Activated naive CD8-positive, alpha-beta T cell treated with anti-CD3 and anti-CD28 coated beads, Interleukin-2, amount 10 ng/mL, durations not matched to agents 7 days and 5 days (primary cell): ENCODE measurements around the gene FMN1. TPM values are rescaled to one million over a fixed set of nuclear protein-coding genes. Genes with fewer than 3 reads are reported as not detected.

Source experiments
- ATAC-seq: fragments of 150-1000 bp; cut with Tn5 transposase; one replicate; pipeline ENCODE4 v1.10.0; 2021; ENCODE audit warnings: low read depth, moderate library complexity
- POLR2A ChIA-PET: fragments of 350-600 bp; sonication (Branson Sonifier 250); formaldehyde crosslinking; loops from one replicate; lab custom pipeline; 2021; ENCODE audit warnings: antibody characterized with exemption; lab: Charles Lee
- DNase-seq: peaks from one replicate; pipeline ENCODE4 v3.0.0; 2021
- H3K27ac Mint-ChIP-seq: one replicate; pipeline ENCODE4 v1.8.0; 2022; ENCODE audit warnings: mild to moderate bottlenecking, mixed read lengths
- H3K27me3 Mint-ChIP-seq: one replicate; pipeline ENCODE4 v1.8.0; 2022; ENCODE audit warnings: mild to moderate bottlenecking, moderate library complexity, mixed read lengths
- H3K36me3 Mint-ChIP-seq: one replicate; pipeline ENCODE4 v1.8.0; 2021; ENCODE audit warnings: mild to moderate bottlenecking, mixed read lengths
- H3K4me1 Mint-ChIP-seq: one replicate; pipeline ENCODE4 v1.8.0; 2021; ENCODE audit warnings: mixed read lengths
- H3K4me3 Mint-ChIP-seq: one replicate; pipeline ENCODE4 v1.8.0; 2022; ENCODE audit warnings: mild to moderate bottlenecking, moderate library complexity, mixed read lengths
- H3K9me3 Mint-ChIP-seq: one replicate; pipeline ENCODE4 v1.8.0; 2021; ENCODE audit warnings: mixed read lengths
- total RNA-seq, 2 experiments: library from RNA; stranded (reverse); gene quantifications; one replicate each; pipeline ENCODE4 v1.2.3, GENCODE V29; 2021

The FMN1 gene
- total RNA-seq, 2 experiments from 2014 or later, result 0.08 to 0.45 TPM

GRCh38 chr15:33055962-33056361, 138.6 kb downstream of the FMN1 start:
- H3K36me3 Mint-ChIP-seq, result no peaks in the 10 kb centered on the region
- H3K4me1 Mint-ChIP-seq, result no peaks in the 10 kb centered on the region
- DNase-seq (no peak), ATAC-seq (no peak)
- no peak overlapping the region for H3K27ac Mint-ChIP-seq
- peaks cover 1% of the 10 kb centered on the region for H3K9me3 Mint-ChIP-seq
- peaks cover 3% of the 10 kb centered on the region for H3K27me3 Mint-ChIP-seq
- H3K4me3 Mint-ChIP-seq, result no peak overlapping the region
- POLR2A ChIA-PET, result no interaction called here

- peaks cover 8% of the 10 kb centered on the region for H3K9me3 Mint-ChIP-seq
- POLR2A ChIA-PET, result no interaction called here
- no peaks in the 10 kb centered on the region for H3K4me1 Mint-ChIP-seq
- H3K27me3 Mint-ChIP-seq, result no peaks in the 10 kb centered on the region
- ATAC-seq (no peak), DNase-seq (no peak)
- no peak overlapping the region for H3K27ac Mint-ChIP-seq
- no peaks in the 10 kb centered on the region for H3K36me3 Mint-ChIP-seq
- no peak overlapping the region for H3K4me3 Mint-ChIP-seq
Measured at GRCh38 chr15:33051528-33051927, 143.0 kb downstream of the FMN1 start.

- POLR2A ChIA-PET, result no interaction called here
- Mint-ChIP-seq H3K27ac (no peak overlapping the region), H3K27me3 (no peaks in the 10 kb centered on the region), H3K4me1 (no peaks in the 10 kb centered on the region), H3K9me3 (peaks cover 9% of the 10 kb centered on the region), H3K4me3 (no peak overlapping the region), H3K36me3 (no peaks in the 10 kb centered on the region)
- ATAC-seq (no peak), DNase-seq (no peak)
Measured at GRCh38 chr15:33048255-33048654, 146.3 kb downstream of the FMN1 start.

GRCh38 chr15:33047077-33047476, 147.4 kb downstream of the FMN1 start:
- no peaks in the 10 kb centered on the region for H3K4me1 Mint-ChIP-seq
- no peak overlapping the region for H3K4me3 Mint-ChIP-seq
- H3K27ac Mint-ChIP-seq, result no peak overlapping the region
- H3K36me3 Mint-ChIP-seq, result no peaks in the 10 kb centered on the region
- POLR2A ChIA-PET, result no interaction called here
- peaks cover 13% of the 10 kb centered on the region for H3K9me3 Mint-ChIP-seq
- H3K27me3 Mint-ChIP-seq, result no peaks in the 10 kb centered on the region
- DNase-seq (no peak), ATAC-seq (no peak)

- Mint-ChIP-seq H3K27me3 (no peaks in the 10 kb centered on the region), H3K4me3 (no peak overlapping the region), H3K36me3 (no peaks in the 10 kb centered on the region), H3K9me3 (peaks cover 11% of the 10 kb centered on the region), H3K4me1 (no peaks in the 10 kb centered on the region), H3K27ac (no peak overlapping the region)
- ATAC-seq, result no peak
- POLR2A ChIA-PET, result no interaction called here
- no peak for DNase-seq
Measured at GRCh38 chr15:33046329-33046728, 148.2 kb downstream of the FMN1 start.

- DNase-seq (no peak), ATAC-seq (no peak)
- Mint-ChIP-seq H3K27me3 (no peaks in the 10 kb centered on the region), H3K4me3 (no peak overlapping the region), H3K4me1 (no peaks in the 10 kb centered on the region), H3K27ac (no peak overlapping the region), H3K36me3 (no peaks in the 10 kb centered on the region), H3K9me3 (peaks cover 11% of the 10 kb centered on the region)
- POLR2A ChIA-PET, result no interaction called here
Measured at GRCh38 chr15:33045066-33045810, 149.3 kb downstream of the FMN1 start.

GRCh38 chr15:33044598-33044997, 149.9 kb downstream of the FMN1 start:
- Mint-ChIP-seq H3K4me1 (no peaks in the 10 kb centered on the region), H3K36me3 (no peaks in the 10 kb centered on the region), H3K27me3 (no peaks in the 10 kb centered on the region), H3K9me3 (peaks cover 11% of the 10 kb centered on the region), H3K4me3 (no peak overlapping the region), H3K27ac (no peak overlapping the region)
- POLR2A ChIA-PET, result no interaction called here
- ATAC-seq (no peak), DNase-seq (no peak)

- H3K36me3 Mint-ChIP-seq, result no peaks in the 10 kb centered on the region
- no peak overlapping the region for H3K27ac Mint-ChIP-seq
- POLR2A ChIA-PET, result no interaction called here
Measured at GRCh38 chr15:33043636-33044035, 150.9 kb downstream of the FMN1 start.

GRCh38 chr15:33040496-33040895, 154.0 kb downstream of the FMN1 start:
- Mint-ChIP-seq H3K4me3 (no peak overlapping the region), H3K4me1 (no peaks in the 10 kb centered on the region), H3K27me3 (no peaks in the 10 kb centered on the region), H3K9me3 (peaks cover 5% of the 10 kb centered on the region), H3K36me3 (no peaks in the 10 kb centered on the region), H3K27ac (no peak overlapping the region)
- ATAC-seq (no peak), DNase-seq (no peak)
- POLR2A ChIA-PET, result no interaction called here

More at GRCh38 chr15:33043636-33044035, 150.9 kb downstream of the FMN1 start:
- Mint-ChIP-seq H3K9me3 (peaks cover 10% of the 10 kb centered on the region), H3K4me1 (no peaks in the 10 kb centered on the region), H3K4me3 (no peak overlapping the region), H3K27me3 (no peaks in the 10 kb centered on the region)
- no peak for ATAC-seq
- DNase-seq, result no peak

- ATAC-seq (no peak), DNase-seq (no peak)
- POLR2A ChIA-PET, result no interaction called here
- Mint-ChIP-seq H3K9me3 (no peaks in the 10 kb centered on the region), H3K36me3 (no peaks in the 10 kb centered on the region), H3K27me3 (peaks cover 6% of the 10 kb centered on the region), H3K4me3 (no peak overlapping the region), H3K27ac (no peak overlapping the region), H3K4me1 (no peaks in the 10 kb centered on the region)
Measured at GRCh38 chr15:33034588-33034987, 159.9 kb downstream of the FMN1 start.

GRCh38 chr15:33032053-33032452, 162.5 kb downstream of the FMN1 start:
- Mint-ChIP-seq H3K4me1 (no peaks in the 10 kb centered on the region), H3K4me3 (no peak overlapping the region), H3K27ac (no peak overlapping the region), H3K27me3 (peaks cover 6% of the 10 kb centered on the region), H3K9me3 (no peaks in the 10 kb centered on the region), H3K36me3 (no peaks in the 10 kb centered on the region)
- DNase-seq (no peak), ATAC-seq (no peak)
- POLR2A ChIA-PET, result no interaction called here

- no peaks in the 10 kb centered on the region for H3K4me1 Mint-ChIP-seq
- ATAC-seq, result no peak
- no peak overlapping the region for H3K27ac Mint-ChIP-seq
- no peak for DNase-seq
- no peaks in the 10 kb centered on the region for H3K36me3 Mint-ChIP-seq
- POLR2A ChIA-PET, result no interaction called here
- no peak overlapping the region for H3K4me3 Mint-ChIP-seq
- H3K27me3 Mint-ChIP-seq, result peaks cover 6% of the 10 kb centered on the region
- H3K9me3 Mint-ChIP-seq, result no peaks in the 10 kb centered on the region
Measured at GRCh38 chr15:33031324-33031821, 163.1 kb downstream of the FMN1 start.

GRCh38 chr15:33030315-33030714, 164.2 kb downstream of the FMN1 start:
- H3K27me3 Mint-ChIP-seq, result peaks cover 6% of the 10 kb centered on the region
- POLR2A ChIA-PET, result no interaction called here
- H3K4me3 Mint-ChIP-seq, result no peak overlapping the region
- no peak overlapping the region for H3K27ac Mint-ChIP-seq
- H3K4me1 Mint-ChIP-seq, result no peaks in the 10 kb centered on the region
- no peak for ATAC-seq
- H3K36me3 Mint-ChIP-seq, result no peaks in the 10 kb centered on the region
- DNase-seq, result no peak
- H3K9me3 Mint-ChIP-seq, result no peaks in the 10 kb centered on the region

GRCh38 chr15:33029109-33029652, 165.3 kb downstream of the FMN1 start:
- peaks cover 3% of the 10 kb centered on the region for H3K27me3 Mint-ChIP-seq
- no peak overlapping the region for H3K4me3 Mint-ChIP-seq
- DNase-seq, result no peak
- H3K9me3 Mint-ChIP-seq, result no peaks in the 10 kb centered on the region
- H3K36me3 Mint-ChIP-seq, result no peaks in the 10 kb centered on the region
- POLR2A ChIA-PET, result no interaction called here
- ATAC-seq, result no peak
- H3K4me1 Mint-ChIP-seq, result no peaks in the 10 kb centered on the region
- H3K27ac Mint-ChIP-seq, result no peak overlapping the region
